IMR-90 (cell line): ENCODE results near the gene DNASE1. TPM values are rescaled to one million over a fixed set of nuclear protein-coding genes. Genes with fewer than 3 reads are reported as not detected.

Source experiments
- ATAC-seq: fragments of 200-7000 bp; cut with Tn5 transposase; 2 replicates; pipeline ENCODE4 v1.9.1; 2020; ENCODE audit warnings: low read depth, mild to moderate bottlenecking, moderate library complexity
- BruUV-seq: library from RNA; stranded (reverse); fragments of 400-500 nt; replicated peaks from 2 replicates; lab custom pipeline; 2021; lab: Mats Ljungman, UMichigan
- CTCF ChIA-PET: fragments of 300-600 bp; formaldehyde crosslinking; extraction: SDS; loops from one replicate; lab custom pipeline; 2021; ENCODE audit warnings: antibody characterized with exemption; lab: Yijun Ruan, JAX
- POLR2A ChIA-PET: fragments of 300-600 bp; sonication (Branson Sonifier 250); formaldehyde crosslinking; loops from one replicate; lab custom pipeline; 2022; ENCODE audit warnings: antibody characterized with exemption; ENCODE audit not compliant: unreplicated experiment; lab: Charles Lee
- DNase-seq: peaks from one replicate; pipeline ENCODE4 v3.0.0; 2013
- H2AFZ ChIP-seq: replicated peaks from 2 replicates; pipeline ENCODE3; 2013; ENCODE audit warnings: low read length, mild to moderate bottlenecking; ENCODE audit not compliant: poor library complexity
- H2AK5ac ChIP-seq: 2 replicates; pipeline ENCODE4 v1.6.1; 2013; ENCODE audit warnings: low read depth, low read length, inconsistent platforms
- H2AK9ac ChIP-seq: replicated peaks from 2 replicates; pipeline ENCODE3; 2013; ENCODE audit warnings: mild to moderate bottlenecking, low read depth, low read length, moderate library complexity; ENCODE audit not compliant: poor library complexity
- H2BK120ac ChIP-seq: 2 replicates; pipeline ENCODE4 v1.6.1; 2013; ENCODE audit warnings: low read depth, low read length, inconsistent platforms
- H2BK15ac ChIP-seq: 3 replicates; pipeline ENCODE4 v1.6.1; 2013; ENCODE audit warnings: low read depth, low read length, inconsistent platforms
- H2BK20ac ChIP-seq: 2 replicates; pipeline ENCODE4 v1.6.1; 2013; ENCODE audit warnings: low read depth, mild to moderate bottlenecking, inconsistent platforms, low read length, moderate library complexity
- H2BK5ac ChIP-seq: 2 replicates; pipeline ENCODE4 v1.6.1; 2013; ENCODE audit warnings: mild to moderate bottlenecking, low read depth, low read length, inconsistent platforms; ENCODE audit not compliant: poor library complexity, severe bottlenecking
- H3K14ac ChIP-seq: replicated peaks from 2 replicates; pipeline ENCODE4 v1.6.1; 2013; ENCODE audit warnings: low read depth, low read length, inconsistent platforms
- H3K18ac ChIP-seq: 2 replicates; pipeline ENCODE4 v1.6.1; 2013; ENCODE audit warnings: low read depth, low read length, control low read depth
- H3K23ac ChIP-seq: 2 replicates; pipeline ENCODE4 v1.6.1; 2013; ENCODE audit warnings: low read depth, low read length, inconsistent platforms
- H3K27ac ChIP-seq: 2 replicates; pipeline ENCODE4 v1.5.1; 2013; ENCODE audit warnings: mild to moderate bottlenecking, control low read depth, low read length; ENCODE audit not compliant: insufficient read depth
- H3K27me3 ChIP-seq: 2 replicates; pipeline ENCODE4 v1.6.1; 2013; ENCODE audit warnings: low read length; ENCODE audit not compliant: control insufficient read depth, insufficient read depth
- H3K36me3 ChIP-seq: 2 replicates; pipeline ENCODE4 v1.6.1; 2013; ENCODE audit warnings: low read length, mixed read lengths; ENCODE audit not compliant: control insufficient read depth, insufficient read depth
- H3K4ac ChIP-seq: 2 replicates; pipeline ENCODE4 v1.6.1; 2013; ENCODE audit warnings: low read depth, low read length, inconsistent platforms
- H3K4me1 ChIP-seq: 2 replicates; pipeline ENCODE4 v1.6.1; 2013; ENCODE audit warnings: low read length, mixed read lengths; ENCODE audit not compliant: control insufficient read depth, insufficient read depth
- H3K4me2 ChIP-seq: 2 replicates; pipeline ENCODE4 v1.6.1; 2013; ENCODE audit warnings: low read depth, mild to moderate bottlenecking, control low read depth, low read length, moderate library complexity
- H3K4me3 ChIP-seq: 2 replicates; pipeline ENCODE4 v1.5.1; 2013; ENCODE audit warnings: low read depth, mild to moderate bottlenecking, control low read depth, low read length, moderate library complexity; ENCODE audit not compliant: insufficient read depth
- H3K56ac ChIP-seq: 2 replicates; pipeline ENCODE4 v1.6.1; 2013; ENCODE audit warnings: low read length, inconsistent platforms; ENCODE audit not compliant: insufficient read depth; ENCODE audit errors: extremely low read depth
- H3K79me1 ChIP-seq, 2 experiments: 2 replicates each; pipeline ENCODE4 v1.6.1; 2013; ENCODE audit warnings: low read length in 2 of 2, inconsistent platforms in 1 of 2, low read depth in 1 of 2
- H3K9ac ChIP-seq: 2 replicates; pipeline ENCODE4 v1.6.1; 2013; ENCODE audit warnings: low read depth, low read length, control low read depth
- H3K9me1 ChIP-seq: 2 replicates; pipeline ENCODE4 v1.6.1; 2013; ENCODE audit warnings: low read length, inconsistent platforms; ENCODE audit not compliant: insufficient read depth
- H3K9me3 ChIP-seq: 2 replicates; pipeline ENCODE4 v1.6.1; 2013; ENCODE audit warnings: low read length; ENCODE audit not compliant: control insufficient read depth, insufficient read depth
- H4K20me1 ChIP-seq: 2 replicates; pipeline ENCODE4 v1.6.1; 2013; ENCODE audit warnings: low read length, inconsistent platforms; ENCODE audit not compliant: insufficient read depth
- H4K5ac ChIP-seq: 2 replicates; pipeline ENCODE4 v1.6.1; 2013; ENCODE audit warnings: mild to moderate bottlenecking, low read depth, low read length, control low read depth
- H4K8ac ChIP-seq, 2 experiments: 2 replicates each; pipeline ENCODE4 v1.6.1; 2013; ENCODE audit warnings: low read depth in 2 of 2, low read length in 2 of 2, control low read depth in 1 of 2, inconsistent platforms in 1 of 2
- H4K91ac ChIP-seq: 2 replicates; pipeline ENCODE4 v1.6.1; 2013; ENCODE audit warnings: low read depth, low read length, inconsistent platforms; ENCODE audit not compliant: insufficient read depth
- CEBPB ChIP-seq: IDR thresholded peaks from 2 replicates; pipeline ENCODE4 v1.6.1; 2012; ENCODE audit warnings: low read depth, low read length, improper control_type of control experiment
- CHD1 ChIP-seq: IDR thresholded peaks from 2 replicates; pipeline ENCODE4 v1.6.1; 2012; ENCODE audit warnings: low read depth, low read length, improper control_type of control experiment
- CTCF ChIP-seq: conservative IDR thresholded peaks from 2 replicates; pipeline ENCODE4 v1.5.1; 2012; ENCODE audit warnings: mild to moderate bottlenecking, low read depth, low read length, improper control_type of control experiment
- ELK1 ChIP-seq: fragments of 150-350 bp; IDR thresholded peaks from 2 replicates; pipeline ENCODE4 v1.6.1; 2016; ENCODE audit warnings: low read depth, mild to moderate bottlenecking, low read length, moderate library complexity, borderline replicate concordance
- FOS ChIP-seq: fragments of 150-350 bp; IDR thresholded peaks from 2 replicates; pipeline ENCODE4 v1.6.1; 2016; ENCODE audit warnings: low read depth, low read length
- MAFK ChIP-seq: IDR thresholded peaks from 2 replicates; pipeline ENCODE4 v1.6.1; 2012; ENCODE audit warnings: low read depth, low read length, improper control_type of control experiment
- MAZ ChIP-seq: IDR thresholded peaks from 2 replicates; pipeline ENCODE4 v1.6.1; 2012; ENCODE audit warnings: low read depth, mild to moderate bottlenecking, low read length, improper control_type of control experiment, moderate library complexity, borderline replicate concordance
- MXI1 ChIP-seq: IDR thresholded peaks from 2 replicates; pipeline ENCODE4 v1.6.1; 2012; ENCODE audit warnings: low read depth, mild to moderate bottlenecking, low read length, moderate library complexity, borderline replicate concordance
- NFE2L2 ChIP-seq: fragments of 150-350 bp; IDR thresholded peaks from 2 replicates; pipeline ENCODE4 v1.6.1; 2016; ENCODE audit warnings: low read depth, mild to moderate bottlenecking, low read length
- RAD21 ChIP-seq: IDR thresholded peaks from 2 replicates; pipeline ENCODE4 v1.6.1; 2012; ENCODE audit warnings: low read length, improper control_type of control experiment
- RCOR1 ChIP-seq: IDR thresholded peaks from 2 replicates; pipeline ENCODE4 v1.6.1; 2012; ENCODE audit warnings: mild to moderate bottlenecking, low read length, improper control_type of control experiment; ENCODE audit not compliant: insufficient replicate concordance
- RFX5 ChIP-seq: IDR thresholded peaks from 2 replicates; pipeline ENCODE4 v1.8.0; 2012; ENCODE audit warnings: low read depth, mild to moderate bottlenecking, low read length, moderate library complexity
- SMC3 ChIP-seq: fragments of 150-350 bp; IDR thresholded peaks from 2 replicates; pipeline ENCODE4 v1.6.1; 2016; ENCODE audit warnings: low read depth, mild to moderate bottlenecking, antibody characterized with exemption, low read length, moderate library complexity
- USF2 ChIP-seq: fragments of 150-350 bp; IDR thresholded peaks from 2 replicates; pipeline ENCODE4 v1.6.1; 2017; ENCODE audit warnings: mild to moderate bottlenecking, antibody characterized with exemption, low read length, low read depth
- WGBS, 2 experiments: methylation state at CpG; one replicate each; pipeline versions ENCODE4 v1.1.5 to v1.1.7; 2013; ENCODE audit warnings: missing lambda C conversion rate in 2 of 2; ENCODE audit not compliant: insufficient read length in 1 of 2; ENCODE audit errors: extremely low coverage in 2 of 2; 5-methylcytosine and 5-hydroxymethylcytosine counted together
- dilution Hi-C: fragments of 300-500 bp; cut with HindIII; formaldehyde crosslinking; loops from one replicate; pipeline ENCODE4 v1.14.3; 2018; ENCODE audit warnings: low sequenced_read_pairs; ENCODE audit not compliant: unreplicated experiment
- in situ Hi-C: fragments of 300-500 bp; cut with MboI; formaldehyde crosslinking; loops from 3 replicates; pipeline ENCODE4 v1.14.3; 2019; ENCODE audit warnings: low sequenced_read_pairs, inconsistent platforms, mixed read lengths
- intact Hi-C: fragments of 100-400 bp; cut with micrococcal nuclease; formaldehyde crosslinking; loops from 2 replicates; pipeline ENCODE4 v1.10.0; 2022
- polyA plus RNA-seq, 3 experiments: library from polyadenylated mRNA; depleted of rRNA; stranded (reverse); fragments of >200 nt; gene quantifications; 2 replicates each; pipeline ENCODE4 v1.2.3, GENCODE V29; 2012; ENCODE audit warnings: low replicate concordance in 1 of 3
- total RNA-seq: library from RNA; depleted of rRNA; stranded (reverse); fragments of >200 nt; gene quantifications from 2 replicates; pipeline ENCODE4 v1.2.3, GENCODE V29; 2012

Gene DNASE1
- total and polyA plus RNA-seq, 2 of the 4 experiments (the other 2 are of a cell fraction): 5.4 to 15.9 TPM

- no peak for TF ChIP-seq RCOR1
- TF ChIP-seq RAD21: no peak
- TF ChIP-seq CEBPB: no peak
Observed at GRCh38 chr16:3687021-3687420, 32.5 kb downstream of the DNASE1 start (continued).

GRCh38 chr16:3687792-3688191, 33.3 kb downstream of the DNASE1 start:
- no peak overlapping the region for H3K56ac ChIP-seq
- no peak overlapping the region for H2BK15ac ChIP-seq
- in situ Hi-C loops (no loop called here), dilution Hi-C loops (no loop called here), intact Hi-C loops (no loop called here)
- no peaks in the 10 kb centered on the region for H3K9me3 ChIP-seq
- no peak overlapping the region for H2AFZ ChIP-seq
- no TSS peak for BruUV-seq
- no peak for ATAC-seq
- H2AK5ac ChIP-seq: no peak overlapping the region
- peaks cover 0 to 24% of the 10 kb centered on the region in 2 experiments; a peak in 3 of 4 replicates for H3K79me1 ChIP-seq
- H2AK9ac ChIP-seq: no peak overlapping the region
- H4K5ac ChIP-seq: no peak overlapping the region
- H2BK120ac ChIP-seq: no peak overlapping the region
- H3K4ac ChIP-seq: no peak overlapping the region
- no peak overlapping the region for H2BK20ac ChIP-seq
- ChIA-PET CTCF (no interaction called here), POLR2A (no interaction called here)
- no peak overlapping the region for H3K9ac ChIP-seq
- H3K4me1 ChIP-seq: peaks cover 6% of the 10 kb centered on the region
- no peak overlapping the region for H4K8ac ChIP-seq
- DNase-seq: no peak
- H3K4me3 ChIP-seq: no peak overlapping the region
- peaks cover 4% of the 10 kb centered on the region; the same call in 1 of the 2 replicates for H4K20me1 ChIP-seq
- H3K14ac ChIP-seq: no peak overlapping the region
- H3K36me3 ChIP-seq: peaks cover 20% of the 10 kb centered on the region
- H3K18ac ChIP-seq: no peak overlapping the region
- H3K4me2 ChIP-seq: no peak overlapping the region
- H3K27ac ChIP-seq: no peak overlapping the region
- H3K9me1 ChIP-seq: 0 out of 2 replicates have a peak, but pooled peaks cover 7% of the 10 kb centered on the region
- H3K23ac ChIP-seq: no peak overlapping the region
- no peaks in the 10 kb centered on the region for H3K27me3 ChIP-seq
- WGBS, 2 experiments: 94% methylated on average over 3 of the region's 9 CpGs; no CpG with 5 or more reads in 1 of the 2 experiments
- H4K91ac ChIP-seq: no peak overlapping the region
- H2BK5ac ChIP-seq: no peak overlapping the region
- TF ChIP-seq RFX5 (no peak), CTCF (no peak), MXI1 (no peak), CEBPB (no peak), CHD1 (no peak), USF2 (no peak), MAFK (no peak), RAD21 (no peak), NFE2L2 (no peak), FOS (no peak), SMC3 (no peak), ELK1 (no peak), MAZ (no peak)
